ENCODE results near the gene BSPRY.
A peak's percentile ranks its signal among the peaks of the same experiment; 100 is the strongest.

The BSPRY gene

GRCh38 chr9:113337714-113338113 is 11.6 kb upstream of the BSPRY start:
- no peak for TF ChIP-seq EZH2phosphoT487 (IDR thresholded peaks at IDR 0.05; ENCODE audit: low read length)

GRCh38 chr9:113340011-113340699 is 9.2 kb upstream of the BSPRY start, which contains the start of gene WDR31:
TSS of gene WDR31 (minus strand) at chr9:113340275. CDS start at chr9:113332022, 8,253 bp downstream.
- H3K79me2 ChIP-seq (ENCODE audit: low read length), result no peaks in the 10 kb centered on the region
- H3K4me3 ChIP-seq (ENCODE audit: low read length), result peak within 1 kb of the TSS; percentile 88
- H4K20me1 ChIP-seq (ENCODE audit: insufficient read depth, low read length), result no peaks in the 10 kb centered on the region
- DNase-seq, result peak; percentile 82
- no peak; the same call in 1 of the 2 replicates for TF ChIP-seq CTCF (IDR thresholded peaks at IDR 0.05; ENCODE audit: low read length)
- TF ChIP-seq EZH2phosphoT487 (IDR thresholded peaks at IDR 0.05; ENCODE audit: low read length), result no peak
- no peak for TF ChIP-seq EZH2 (optimal IDR thresholded peaks at IDR 0.05; ENCODE audit: low read depth, low read length)
- peaks cover 15% of the 10 kb centered on the region; the same call in 1 of the 2 replicates for H3K4me1 ChIP-seq (ENCODE audit: low read length)
- peak within 1 kb of the TSS; percentile 66 for H3K9ac ChIP-seq (ENCODE audit: low read length)
- H3K9me3 ChIP-seq (replicated peaks; ENCODE audit: insufficient read depth, low read length), result no peaks in the 10 kb centered on the region
- H3F3A ChIP-seq (ENCODE audit: insufficient read depth, low read length), result no peaks in the 10 kb centered on the region
- no peaks in the 10 kb centered on the region for H3K27me3 ChIP-seq (replicated peaks; ENCODE audit: insufficient read depth, low read length)
- H3K36me3 ChIP-seq (replicated peaks; ENCODE audit: insufficient read depth, low read length), result no peaks in the 10 kb centered on the region
- H2AFZ ChIP-seq (ENCODE audit: low read length), result peak within 1 kb of the TSS; percentile 97
- H3K4me2 ChIP-seq (ENCODE audit: low read depth, low read length), result peak within 1 kb of the TSS; percentile 100
- H3K27ac ChIP-seq (ENCODE audit: low read length), result peak within 1 kb of the TSS; percentile 28; the same call in 1 of the 2 replicates
- no peaks in the 10 kb centered on the region for H3K9me2 ChIP-seq (replicated peaks; ENCODE audit: insufficient read depth, low read length)

More at GRCh38 chr9:113337714-113338113, 11.6 kb upstream of the BSPRY start:
- H3K9me2 ChIP-seq (replicated peaks; ENCODE audit: insufficient read depth, low read length), result no peaks in the 10 kb centered on the region
- peaks cover 6% of the 10 kb centered on the region; the same call in 1 of the 2 replicates for H3K4me1 ChIP-seq (ENCODE audit: low read length)
- no peak overlapping the region for H3K27ac ChIP-seq (ENCODE audit: low read length)
- no peaks in the 10 kb centered on the region for H3F3A ChIP-seq (ENCODE audit: insufficient read depth, low read length)
- H3K36me3 ChIP-seq (replicated peaks; ENCODE audit: insufficient read depth, low read length), result no peaks in the 10 kb centered on the region
- no peaks in the 10 kb centered on the region for H3K9me3 ChIP-seq (replicated peaks; ENCODE audit: insufficient read depth, low read length)
- H2AFZ ChIP-seq (ENCODE audit: low read length), result no peak overlapping the region
- H3K4me2 ChIP-seq (ENCODE audit: low read depth, low read length), result no peak overlapping the region
- H4K20me1 ChIP-seq (ENCODE audit: insufficient read depth, low read length), result no peaks in the 10 kb centered on the region
- no peak overlapping the region for H3K4me3 ChIP-seq (ENCODE audit: low read length)
- H3K79me2 ChIP-seq (ENCODE audit: low read length), result no peaks in the 10 kb centered on the region
- no peak overlapping the region for H3K9ac ChIP-seq (ENCODE audit: low read length)
- no peak for DNase-seq
- no peaks in the 10 kb centered on the region for H3K27me3 ChIP-seq (replicated peaks; ENCODE audit: insufficient read depth, low read length)

- Histone ChIP-seq H2AFZ (ENCODE audit: low read length) (no peak overlapping the region), H3K9ac (ENCODE audit: low read length) (no peak overlapping the region), H3K9me3 (replicated peaks; ENCODE audit: insufficient read depth, low read length) (no peaks in the 10 kb centered on the region), H3K4me2 (ENCODE audit: low read depth, low read length) (no peak overlapping the region), H3K27me3 (replicated peaks; ENCODE audit: insufficient read depth, low read length) (no peaks in the 10 kb centered on the region), H3K79me2 (ENCODE audit: low read length) (no peaks in the 10 kb centered on the region), H3K36me3 (replicated peaks; ENCODE audit: insufficient read depth, low read length) (no peaks in the 10 kb centered on the region), H3K27ac (ENCODE audit: low read length) (no peak overlapping the region), H3K4me1 (ENCODE audit: low read length) (peaks cover 15% of the 10 kb centered on the region; the same call in 1 of the 2 replicates), H3F3A (ENCODE audit: insufficient read depth, low read length) (no peaks in the 10 kb centered on the region), H4K20me1 (ENCODE audit: insufficient read depth, low read length) (no peaks in the 10 kb centered on the region), H3K9me2 (replicated peaks; ENCODE audit: insufficient read depth, low read length) (no peaks in the 10 kb centered on the region), H3K4me3 (ENCODE audit: low read length) (no peak overlapping the region)
- DNase-seq, result no peak
- no peak for TF ChIP-seq EZH2 (optimal IDR thresholded peaks at IDR 0.05; ENCODE audit: low read depth, low read length)
- no peak for TF ChIP-seq EZH2phosphoT487 (IDR thresholded peaks at IDR 0.05; ENCODE audit: low read length)
- TF ChIP-seq CTCF (IDR thresholded peaks at IDR 0.05; ENCODE audit: low read length), result no peak
These were observed 7.5 kb upstream of the BSPRY start for GRCh38 chr9:113341712-113342410.
